Measurements from ENCODE around the gene WDR54. TPM values are rescaled to one million over a fixed set of nuclear protein-coding genes. Genes with fewer than 3 reads are reported as not detected.

The WDR54 gene
- total RNA-seq, 2 donors from 2014 or later = 6.1 to 6.2 TPM

DNA sequence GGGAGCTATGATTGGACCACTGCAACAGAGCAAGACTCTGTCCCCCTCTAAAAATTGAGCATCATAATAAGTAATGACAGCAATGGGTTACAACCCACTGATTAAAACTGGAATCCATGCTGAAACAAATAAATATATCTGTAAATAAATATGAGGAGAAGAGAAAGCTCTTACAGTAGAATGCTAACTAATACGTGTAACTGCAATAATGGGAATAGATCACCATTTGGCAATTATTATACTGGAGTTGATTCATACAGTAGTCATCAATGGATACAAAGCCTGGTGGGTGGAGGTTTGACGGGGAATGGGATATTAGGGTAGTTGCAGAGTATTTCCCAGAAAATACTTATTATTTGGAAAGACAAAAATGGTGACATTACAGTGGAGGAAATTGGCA is 27.2 kb downstream of the WDR54 start:
- no peak for DNase-seq (ENCODE audit: low spot score)
- no peak overlapping the region for H3K4me3 ChIP-seq
- TF ChIP-seq, protein P1, sequence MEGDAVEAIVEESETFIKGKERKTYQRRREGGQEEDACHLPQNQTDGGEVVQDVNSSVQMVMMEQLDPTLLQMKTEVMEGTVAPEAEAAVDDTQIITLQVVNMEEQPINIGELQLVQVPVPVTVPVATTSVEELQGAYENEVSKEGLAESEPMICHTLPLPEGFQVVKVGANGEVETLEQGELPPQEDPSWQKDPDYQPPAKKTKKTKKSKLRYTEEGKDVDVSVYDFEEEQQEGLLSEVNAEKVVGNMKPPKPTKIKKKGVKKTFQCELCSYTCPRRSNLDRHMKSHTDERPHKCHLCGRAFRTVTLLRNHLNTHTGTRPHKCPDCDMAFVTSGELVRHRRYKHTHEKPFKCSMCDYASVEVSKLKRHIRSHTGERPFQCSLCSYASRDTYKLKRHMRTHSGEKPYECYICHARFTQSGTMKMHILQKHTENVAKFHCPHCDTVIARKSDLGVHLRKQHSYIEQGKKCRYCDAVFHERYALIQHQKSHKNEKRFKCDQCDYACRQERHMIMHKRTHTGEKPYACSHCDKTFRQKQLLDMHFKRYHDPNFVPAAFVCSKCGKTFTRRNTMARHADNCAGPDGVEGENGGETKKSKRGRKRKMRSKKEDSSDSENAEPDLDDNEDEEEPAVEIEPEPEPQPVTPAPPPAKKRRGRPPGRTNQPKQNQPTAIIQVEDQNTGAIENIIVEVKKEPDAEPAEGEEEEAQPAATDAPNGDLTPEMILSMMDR (IDR thresholded peaks at IDR 0.05) = no peak

DNA sequence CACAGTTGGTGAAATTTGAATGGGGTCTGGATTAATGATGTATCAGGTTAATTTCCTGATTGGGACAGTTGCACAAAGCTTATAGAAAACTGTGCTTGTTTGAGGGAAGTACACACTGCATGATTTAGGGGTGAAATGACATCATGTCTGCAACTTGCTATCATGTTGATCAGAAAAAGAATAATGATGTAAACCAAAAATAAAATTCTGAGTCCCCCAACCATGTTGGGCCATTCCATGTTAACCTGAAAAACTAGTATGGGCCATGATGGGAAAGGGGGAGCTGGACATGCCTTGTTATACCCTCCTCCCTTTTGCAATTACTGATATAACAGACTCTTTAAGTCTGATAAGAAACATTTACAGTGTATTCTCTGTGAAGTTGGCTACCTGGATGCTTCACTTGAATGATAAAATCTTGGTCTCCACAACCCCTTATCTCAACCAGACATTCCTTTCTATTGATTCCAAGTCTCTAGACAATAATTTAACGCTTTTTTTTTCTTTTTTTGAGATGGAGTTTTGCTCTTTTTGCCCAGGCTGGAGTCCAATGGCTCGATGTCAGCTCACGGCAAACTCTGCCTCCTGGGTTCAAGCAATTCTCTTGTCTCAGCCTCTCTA is 29.1 kb downstream of the WDR54 start:
- no peaks in the 10 kb centered on the region for H3K36me3 ChIP-seq
- H3K4me1 ChIP-seq (ENCODE audit: control insufficient read depth in 1 of 2, low read depth in 2 of 2) = peaks cover 5 to 7% of the 10 kb centered on the region in 2 donors
- DNase-seq (ENCODE audit: low spot score) (no peak), ATAC-seq (ENCODE audit: insufficient number of reproducible peaks, low FRiP score, low read depth) (no peak)
- no peaks in the 10 kb centered on the region for H3K9me3 ChIP-seq
- H3K27ac ChIP-seq = no peak overlapping the region
- no peaks in the 10 kb centered on the region for H3K27me3 ChIP-seq (replicated peaks; ENCODE audit: insufficient read depth)
- TF ChIP-seq, protein P1 (IDR thresholded peaks at IDR 0.05) = no peak
- H3K4me3 ChIP-seq = no peak overlapping the region

More for the DNA sequence above, 27.2 kb downstream of the WDR54 start:
- H3K27ac ChIP-seq = no peak overlapping the region
- H3K27me3 ChIP-seq (replicated peaks; ENCODE audit: insufficient read depth) = no peaks in the 10 kb centered on the region
- H3K9me3 ChIP-seq = no peaks in the 10 kb centered on the region
- H3K4me1 ChIP-seq (ENCODE audit: control insufficient read depth in 1 of 2, low read depth in 2 of 2) = peaks cover 0 to 4% of the 10 kb centered on the region in 2 donors
- H3K36me3 ChIP-seq = no peaks in the 10 kb centered on the region
- ATAC-seq (ENCODE audit: insufficient number of reproducible peaks, low FRiP score, low read depth) = no peak

DNA sequence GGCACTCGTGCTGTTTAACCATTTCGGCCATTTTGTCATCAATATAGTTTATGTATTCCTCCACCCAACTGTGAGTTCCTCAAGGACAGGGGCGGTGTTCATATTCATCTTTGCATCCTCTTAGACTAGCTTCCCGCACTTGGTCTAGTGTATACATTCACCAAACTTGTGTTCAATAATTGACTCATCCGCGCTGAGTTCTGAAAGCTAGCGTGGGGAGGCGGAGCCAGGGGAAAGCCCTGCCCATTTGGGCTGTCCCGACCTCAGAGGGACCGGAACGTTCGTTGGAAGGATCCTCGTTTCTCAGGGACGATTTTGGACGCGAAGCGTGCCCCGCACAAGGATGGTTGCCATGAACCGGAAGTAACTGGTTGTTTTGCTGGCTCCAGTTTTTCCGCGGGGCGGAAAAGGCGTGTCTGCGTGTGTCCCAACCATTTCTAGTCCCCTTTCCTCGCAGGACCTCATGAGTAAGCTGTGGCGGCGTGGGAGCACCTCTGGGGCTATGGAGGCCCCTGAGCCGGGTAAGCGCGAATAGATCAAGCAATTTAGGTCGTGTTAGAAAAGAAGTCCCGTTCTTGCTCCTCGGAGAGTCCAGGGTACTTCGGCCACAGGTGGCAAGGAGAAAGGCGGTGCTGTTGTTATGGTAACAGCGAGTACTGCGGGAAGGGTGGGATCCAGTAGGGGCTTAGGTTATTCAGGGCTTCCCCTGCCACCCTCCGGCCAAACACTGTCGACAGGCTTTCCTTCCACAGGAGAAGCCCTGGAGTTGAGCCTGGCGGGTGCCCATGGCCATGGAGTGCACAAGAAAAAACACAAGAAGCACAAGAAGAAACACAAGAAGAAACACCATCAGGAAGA is 33.4 kb downstream of the WDR54 start, which contains the start of gene INO80B:
TSS of gene INO80B (plus strand) at position 434 of the 858 bp plus-strand sequence. CDS start at position 464, 30 bp downstream.
- Histone ChIP-seq H3K36me3 (no peaks in the 10 kb centered on the region), H3K9me3 (no peaks in the 10 kb centered on the region), H3K27me3 (replicated peaks; ENCODE audit: insufficient read depth) (no peaks in the 10 kb centered on the region), H3K27ac (peak within 1 kb of the TSS in 1 of 2 donors; percentile 46), H3K4me3 (peak within 1 kb of the TSS; percentile 75), H3K4me1 (ENCODE audit: control insufficient read depth in 1 of 2, low read depth in 2 of 2) (peaks cover 22 to 35% of the 10 kb centered on the region in 2 donors)
- DNase-seq (ENCODE audit: low spot score) = peak; percentile 82
- ATAC-seq (ENCODE audit: insufficient number of reproducible peaks, low FRiP score, low read depth) = peak; percentile 63
- TF ChIP-seq, protein P1 (IDR thresholded peaks at IDR 0.05) = no peak

DNA sequence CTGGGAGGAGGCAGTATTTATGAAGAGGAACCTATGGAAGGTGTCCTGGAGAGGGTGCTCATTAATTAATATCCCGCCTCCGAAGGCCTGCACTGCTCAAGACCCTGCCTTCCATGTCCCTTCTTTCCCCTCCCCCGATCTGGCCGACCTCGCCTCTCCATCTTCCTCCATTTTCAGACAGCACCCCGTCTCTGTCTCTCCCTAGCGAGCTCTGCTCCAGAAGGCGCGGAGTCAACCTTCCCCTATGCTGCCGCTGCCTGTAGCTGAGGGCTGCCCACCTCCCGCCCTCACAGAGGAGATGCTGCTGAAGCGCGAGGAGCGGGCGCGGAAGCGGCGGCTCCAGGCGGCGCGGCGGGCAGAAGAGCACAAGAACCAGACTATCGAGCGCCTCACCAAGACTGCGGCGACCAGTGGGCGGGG is 35.6 kb downstream of the WDR54 start:
- Histone ChIP-seq H3K9me3 (no peaks in the 10 kb centered on the region), H3K36me3 (no peaks in the 10 kb centered on the region), H3K27me3 (replicated peaks; ENCODE audit: insufficient read depth) (no peaks in the 10 kb centered on the region), H3K27ac (peak overlapping the region; percentile 86 to 93), H3K4me1 (ENCODE audit: control insufficient read depth in 1 of 2, low read depth in 2 of 2) (peaks cover 22 to 35% of the 10 kb centered on the region in 2 donors), H3K4me3 (peak overlapping the region; percentile 80)
- ATAC-seq (ENCODE audit: insufficient number of reproducible peaks, low FRiP score, low read depth) = no peak
- TF ChIP-seq, protein P1 (IDR thresholded peaks at IDR 0.05) = no peak
- DNase-seq (ENCODE audit: low spot score) = no peak

DNA sequence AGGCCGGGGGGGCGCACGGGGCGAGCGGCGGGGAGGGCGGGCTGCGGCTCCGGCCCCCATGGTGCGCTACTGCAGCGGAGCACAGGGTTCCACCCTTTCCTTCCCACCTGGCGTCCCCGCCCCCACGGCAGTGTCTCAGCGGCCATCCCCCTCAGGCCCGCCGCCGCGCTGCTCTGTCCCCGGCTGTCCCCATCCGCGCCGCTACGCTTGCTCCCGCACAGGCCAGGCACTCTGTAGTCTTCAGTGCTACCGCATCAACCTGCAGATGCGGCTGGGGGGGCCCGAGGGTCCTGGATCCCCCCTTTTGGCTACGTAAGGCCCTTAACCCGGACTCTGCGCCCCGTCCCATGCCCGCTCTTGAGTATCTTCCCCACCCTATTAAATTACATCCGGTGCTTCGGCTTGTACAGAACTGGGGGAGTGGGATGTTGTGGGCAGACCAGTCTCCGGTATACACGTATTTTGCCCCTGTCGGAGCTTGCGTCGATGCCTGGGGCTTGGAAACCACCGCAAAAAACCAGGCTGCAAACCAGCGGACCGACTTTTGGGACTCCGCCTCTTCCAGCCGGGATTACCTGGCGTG is 36.1 kb downstream of the WDR54 start:
- ATAC-seq (ENCODE audit: insufficient number of reproducible peaks, low FRiP score, low read depth) = no peak
- Histone ChIP-seq H3K36me3 (no peaks in the 10 kb centered on the region), H3K27me3 (replicated peaks; ENCODE audit: insufficient read depth) (no peaks in the 10 kb centered on the region), H3K4me3 (peak overlapping the region; percentile 80), H3K4me1 (ENCODE audit: control insufficient read depth in 1 of 2, low read depth in 2 of 2) (peaks cover 22 to 35% of the 10 kb centered on the region in 2 donors), H3K27ac (peak overlapping the region; percentile 86 to 93), H3K9me3 (no peaks in the 10 kb centered on the region)
- no peak for DNase-seq (ENCODE audit: low spot score)
- TF ChIP-seq, protein P1 (IDR thresholded peaks at IDR 0.05) = no peak

Data from thoracic aorta (tissue), 2 donors.